T-helper 17 cell (primary cell): ENCODE results near the gene TRAPPC8. TPM values are rescaled to one million over a fixed set of nuclear protein-coding genes. Genes with fewer than 3 reads are reported as not detected.
"Not testable (repeated sequence)": the region's sequence is repeated elsewhere in the genome, so short reads cannot be mapped to it uniquely, and the experiment has no call there.

Source experiments
- ATAC-seq: fragments of 150-1000 bp; cut with Tn5 transposase; 2 replicates; pipeline ENCODE4 v1.10.0; 2021; ENCODE audit warnings: mild to moderate bottlenecking, moderate library complexity
- DNase-seq, 3 donors: peaks; one replicate each; pipeline versions ENCODE4 v3.0.0 to v3.0.0-alpha.2; 2020 to 2021
- H3K9me3 ChIP-seq: one replicate; pipeline ENCODE4 v1.7.0; 2013; ENCODE audit warnings: low read length, mild to moderate bottlenecking; ENCODE audit not compliant: control insufficient read depth, poor library complexity, severe bottlenecking
- H3K27ac Mint-ChIP-seq: one replicate; pipeline ENCODE4 v1.8.0; 2022; ENCODE audit warnings: mild to moderate bottlenecking, moderate library complexity, mixed read lengths
- H3K27me3 Mint-ChIP-seq: one replicate; pipeline ENCODE4 v1.8.0; 2022; ENCODE audit warnings: mixed read lengths
- H3K36me3 Mint-ChIP-seq: one replicate; pipeline ENCODE4 v1.8.0; 2022; ENCODE audit warnings: low read depth, mixed read lengths
- H3K4me1 Mint-ChIP-seq: one replicate; pipeline ENCODE4 v1.8.0; 2022; ENCODE audit warnings: mild to moderate bottlenecking, mixed read lengths
- H3K4me3 Mint-ChIP-seq: one replicate; pipeline ENCODE4 v1.8.0; 2022; ENCODE audit warnings: mild to moderate bottlenecking, moderate library complexity, mixed read lengths
- total RNA-seq, 4 donors: library from RNA in 2 of 4; stranded (reverse) in 2 of 4; gene quantifications; one replicate each; pipeline ENCODE4 v1.2.3 and lab custom pipeline; 2022 to 2026

Gene TRAPPC8
- total RNA-seq, 2 donors from 2014 or later = 29.2 to 34.1 TPM

- Mint-ChIP-seq H3K27ac (no peak overlapping the region), H3K4me3 (no peak overlapping the region), H3K36me3 (no peaks in the 10 kb centered on the region), H3K27me3 (peaks cover 10% of the 10 kb centered on the region), H3K4me1 (peaks cover 3% of the 10 kb centered on the region)
- no peaks in the 10 kb centered on the region for H3K9me3 ChIP-seq
- DNase-seq (no peak), ATAC-seq (no peak)
These were observed 121.3 kb downstream of the TRAPPC8 start for GRCh38 chr18:31821545-31822171.

- ATAC-seq (no peak), DNase-seq (no peak)
- Mint-ChIP-seq H3K36me3 (no peaks in the 10 kb centered on the region), H3K4me3 (no peak overlapping the region), H3K4me1 (peaks cover 3% of the 10 kb centered on the region), H3K27ac (no peak overlapping the region), H3K27me3 (peaks cover 10% of the 10 kb centered on the region)
- H3K9me3 ChIP-seq = no peaks in the 10 kb centered on the region
These were observed 123.1 kb downstream of the TRAPPC8 start for GRCh38 chr18:31819925-31820229.

- H3K27ac Mint-ChIP-seq = no peak overlapping the region
- peaks cover 3% of the 10 kb centered on the region for H3K4me1 Mint-ChIP-seq
- H3K9me3 ChIP-seq = no peaks in the 10 kb centered on the region
- H3K4me3 Mint-ChIP-seq = no peak overlapping the region
- ATAC-seq (peak; percentile 45), DNase-seq (no peak)
- no peaks in the 10 kb centered on the region for H3K36me3 Mint-ChIP-seq
- peaks cover 10% of the 10 kb centered on the region for H3K27me3 Mint-ChIP-seq
These were observed 123.6 kb downstream of the TRAPPC8 start for GRCh38 chr18:31819106-31819924.

GRCh38 chr18:31814132-31814531, 128.8 kb downstream of the TRAPPC8 start:
- Mint-ChIP-seq H3K4me1 (no peaks in the 10 kb centered on the region), H3K27ac (no peak overlapping the region), H3K27me3 (peaks cover 14% of the 10 kb centered on the region), H3K36me3 (no peaks in the 10 kb centered on the region), H3K4me3 (no peak overlapping the region)
- ATAC-seq = no peak
- no peaks in the 10 kb centered on the region for H3K9me3 ChIP-seq
- DNase-seq = no peak

- not testable (repeated sequence) for H3K36me3 Mint-ChIP-seq, H3K4me3 Mint-ChIP-seq, H3K4me1 Mint-ChIP-seq, H3K27ac Mint-ChIP-seq, H3K9me3 ChIP-seq, ATAC-seq, DNase-seq, H3K27me3 Mint-ChIP-seq
These were observed 132.4 kb downstream of the TRAPPC8 start for GRCh38 chr18:31810336-31811130.

GRCh38 chr18:31809049-31809448, 133.9 kb downstream of the TRAPPC8 start:
- not testable (repeated sequence) for H3K4me3 Mint-ChIP-seq, H3K27me3 Mint-ChIP-seq, H3K36me3 Mint-ChIP-seq, H3K9me3 ChIP-seq, H3K4me1 Mint-ChIP-seq, H3K27ac Mint-ChIP-seq, DNase-seq, ATAC-seq

GRCh38 chr18:31801078-31801477, 141.8 kb downstream of the TRAPPC8 start:
- Mint-ChIP-seq H3K27ac (no peak overlapping the region), H3K27me3 (no peaks in the 10 kb centered on the region), H3K4me3 (no peak overlapping the region), H3K36me3 (no peaks in the 10 kb centered on the region), H3K4me1 (no peaks in the 10 kb centered on the region)
- no peak for ATAC-seq
- H3K9me3 ChIP-seq = no peaks in the 10 kb centered on the region
- DNase-seq = no peak

- not testable (repeated sequence) for H3K27ac Mint-ChIP-seq, H3K9me3 ChIP-seq, H3K27me3 Mint-ChIP-seq, ATAC-seq, H3K4me3 Mint-ChIP-seq, H3K36me3 Mint-ChIP-seq, H3K4me1 Mint-ChIP-seq, DNase-seq
These were observed 143.7 kb downstream of the TRAPPC8 start for GRCh38 chr18:31799257-31799656.

GRCh38 chr18:31798399-31798798, 144.5 kb downstream of the TRAPPC8 start:
- Mint-ChIP-seq H3K27ac (no peak overlapping the region), H3K36me3 (no peaks in the 10 kb centered on the region), H3K4me3 (no peak overlapping the region), H3K27me3 (no peaks in the 10 kb centered on the region), H3K4me1 (peaks cover 1% of the 10 kb centered on the region)
- H3K9me3 ChIP-seq = no peaks in the 10 kb centered on the region
- DNase-seq = no peak
- ATAC-seq = no peak

GRCh38 chr18:31795747-31796146, 147.2 kb downstream of the TRAPPC8 start:
- DNase-seq = no peak
- ATAC-seq = no peak
- Mint-ChIP-seq H3K27me3 (no peaks in the 10 kb centered on the region), H3K27ac (no peak overlapping the region), H3K4me1 (peaks cover 4% of the 10 kb centered on the region), H3K36me3 (no peaks in the 10 kb centered on the region), H3K4me3 (no peak overlapping the region)
- H3K9me3 ChIP-seq = no peaks in the 10 kb centered on the region

- no peak for DNase-seq
- H3K27me3 Mint-ChIP-seq = peaks cover 2% of the 10 kb centered on the region
- H3K27ac Mint-ChIP-seq = no peak overlapping the region
- ATAC-seq = no peak
- H3K36me3 Mint-ChIP-seq = no peaks in the 10 kb centered on the region
- no peak overlapping the region for H3K4me3 Mint-ChIP-seq
- H3K9me3 ChIP-seq = no peaks in the 10 kb centered on the region
- peaks cover 4% of the 10 kb centered on the region for H3K4me1 Mint-ChIP-seq
These were observed 149.4 kb downstream of the TRAPPC8 start for GRCh38 chr18:31793531-31793930.

- Mint-ChIP-seq H3K36me3 (no peaks in the 10 kb centered on the region), H3K4me3 (no peak overlapping the region), H3K27me3 (peaks cover 6% of the 10 kb centered on the region), H3K4me1 (peaks cover 4% of the 10 kb centered on the region), H3K27ac (no peak overlapping the region)
- no peak for DNase-seq
- H3K9me3 ChIP-seq = no peaks in the 10 kb centered on the region
- no peak for ATAC-seq
These were observed 150.4 kb downstream of the TRAPPC8 start for GRCh38 chr18:31792580-31792911.

GRCh38 chr18:31791817-31792579, 150.9 kb downstream of the TRAPPC8 start:
- Mint-ChIP-seq H3K4me1 (peaks cover 4% of the 10 kb centered on the region), H3K4me3 (no peak overlapping the region), H3K27me3 (peaks cover 11% of the 10 kb centered on the region), H3K27ac (no peak overlapping the region), H3K36me3 (no peaks in the 10 kb centered on the region)
- no peak for ATAC-seq
- no peak for DNase-seq
- no peaks in the 10 kb centered on the region for H3K9me3 ChIP-seq
